Heart left ventricle (tissue), 16 donors: Measurements from ENCODE around the gene SLC37A4. TPM values are rescaled to one million over a fixed set of nuclear protein-coding genes. Genes with fewer than 3 reads are reported as not detected.
"Not testable (repeated sequence)": the region's sequence is repeated elsewhere in the genome, so short reads cannot be mapped to it uniquely, and the experiment has no call there.

Experiments
- ATAC-seq, 4 donors: fragments of 200-7000 bp; cut with Tn5 transposase; one replicate each; pipeline ENCODE4 v1.9.1; 2020 to 2022; ENCODE audit warnings: moderate library complexity in 4 of 4, mild to moderate bottlenecking in 3 of 4, moderate number of reproducible peaks in 1 of 4
- DNase-seq, 5 donors: peaks; one replicate each; pipeline ENCODE4 v3.0.0-alpha.2; 2020
- H3K27ac ChIP-seq, 12 donors: fragments of 200-600 bp; sonication (generic) in 4 of 12; one replicate each; pipeline versions ENCODE4 v1.5.0 to v1.8.0; 2016 to 2022; ENCODE audit warnings: mild to moderate bottlenecking in 2 of 12
- H3K27me3 ChIP-seq, 9 donors: fragments of 200-600 bp; sonication (generic) in 2 of 9; one replicate each; pipeline versions ENCODE4 v1.5.1 to v1.8.0; 2016 to 2022; ENCODE audit warnings: mild to moderate bottlenecking in 3 of 9
- H3K36me3 ChIP-seq, 9 donors: fragments of 200-600 bp; sonication (generic) in 2 of 9; one replicate each; pipeline versions ENCODE4 v1.5.0 to v1.8.0; 2018 to 2022; ENCODE audit warnings: mild to moderate bottlenecking in 2 of 9
- H3K4me1 ChIP-seq, 12 donors: fragments of 200-600 bp; sonication (generic) in 4 of 12; one replicate each; pipeline versions ENCODE4 v1.5.0 to v1.8.0; 2016 to 2022; ENCODE audit warnings: mild to moderate bottlenecking in 3 of 12
- H3K4me3 ChIP-seq, 12 donors: fragments of 200-600 bp; sonication (generic) in 4 of 12; one replicate each; pipeline versions ENCODE4 v1.5.0 to v1.8.0; 2017 to 2022; ENCODE audit warnings: mild to moderate bottlenecking in 9 of 12, moderate library complexity in 4 of 12
- H3K9me3 ChIP-seq, 12 donors: fragments of 200-600 bp; sonication (generic) in 4 of 12; one replicate each; pipeline versions ENCODE4 v1.5.0 to v1.8.0; 2016 to 2022; ENCODE audit warnings: mild to moderate bottlenecking in 1 of 12
- POLR2A ChIP-seq, 2 donors: fragments of 450-650 bp; IDR thresholded peaks; one replicate each; pipeline ENCODE4 v1.6.1; 2017; ENCODE audit warnings: antibody characterized with exemption in 2 of 2, mild to moderate bottlenecking in 2 of 2, moderate library complexity in 2 of 2
- WGBS, 4 donors: extraction: QIAGEN DNeasy Blood & Tissue Kit in 2 of 4; methylation state at CpG; one replicate each; pipeline versions ENCODE4 v1.1.5 to v1.1.7; 2013 to 2018; 5-methylcytosine and 5-hydroxymethylcytosine counted together
- intact Hi-C, 10 donors: fragments of 100-400 bp; cut with DNase I; formaldehyde crosslinking; loops; one replicate each; pipeline versions ENCODE4 v1.11.1 to v1.14.2; 2022
- polyA plus RNA-seq, 2 donors: library from polyadenylated mRNA; stranded (reverse); fragments of 200-250 nt; gene quantifications; one replicate each; pipeline ENCODE4 v1.2.3, GENCODE V29; 2013
- total RNA-seq, 9 donors: library from RNA; depleted of rRNA in 2 of 9; stranded (reverse); fragments of >200 nt in 2 of 9; fragmentation: NEBNext Ultra II Directional in 3 of 9; extraction: Animal tissue kit (Norgen Biotek cat#: 25700) in 3 of 9; gene quantifications; one replicate each; pipeline versions ENCODE4 v1.1.0 to v1.2.4, GENCODE V29; 2016 to 2023
- TF ChIP-seq, protein P1 (sequence below), 12 donors: fragments of 200-600 bp; sonication (generic) in 4 of 12; IDR thresholded peaks; one replicate each; pipeline versions ENCODE4 v1.5.0 to v1.8.0; 2018 to 2022; ENCODE audit warnings: antibody characterized with exemption in 12 of 12, mild to moderate bottlenecking in 5 of 12
- donor health status: ischemic (EF 13 %, LVEDD 7.1; RV severe dilation, severe dysfunction).
- donor health status: healthy with polysubstance abuse.
- donor health status: DM: no; HTN: yes; CAD: no.
- donor health status: DM: no; HTN: no; CAD: no.
- donor health status: ischemic (EF 25% LVEDD 6.9; RV normal size, moderate dysfunction).
- donor health status: ischemic (EF 25% LVEDD 5.7; RV mildly dilated, moderate dysfunction).
- donor health status: healthy.
- donor health status: DM: yes; HTN: yes; CAD: no.
- donor health status: ischemic (EF 35%, LVEDD 5.7; RV mildly dilated, moderate dysfunction).
- donor health status: nonischemic (EF 11% LVEDD 7.7; RV severe dilation, severe dysfunction).
- donor health status: DM: yes; HTN: yes; CAD: no.
- donor health status: PGD.
- donor health status: ischemic (EF 29% LVEDD 5.4; RV normal size, mild dysfunction).
- donor health status: nonischemic (EF 23%, LVEDD 6.1; RV moderate dilation, normal function).

Gene SLC37A4
- total and polyA plus RNA-seq, 11 donors = 4.5 to 18.5 (median 7.7) TPM

DNA sequence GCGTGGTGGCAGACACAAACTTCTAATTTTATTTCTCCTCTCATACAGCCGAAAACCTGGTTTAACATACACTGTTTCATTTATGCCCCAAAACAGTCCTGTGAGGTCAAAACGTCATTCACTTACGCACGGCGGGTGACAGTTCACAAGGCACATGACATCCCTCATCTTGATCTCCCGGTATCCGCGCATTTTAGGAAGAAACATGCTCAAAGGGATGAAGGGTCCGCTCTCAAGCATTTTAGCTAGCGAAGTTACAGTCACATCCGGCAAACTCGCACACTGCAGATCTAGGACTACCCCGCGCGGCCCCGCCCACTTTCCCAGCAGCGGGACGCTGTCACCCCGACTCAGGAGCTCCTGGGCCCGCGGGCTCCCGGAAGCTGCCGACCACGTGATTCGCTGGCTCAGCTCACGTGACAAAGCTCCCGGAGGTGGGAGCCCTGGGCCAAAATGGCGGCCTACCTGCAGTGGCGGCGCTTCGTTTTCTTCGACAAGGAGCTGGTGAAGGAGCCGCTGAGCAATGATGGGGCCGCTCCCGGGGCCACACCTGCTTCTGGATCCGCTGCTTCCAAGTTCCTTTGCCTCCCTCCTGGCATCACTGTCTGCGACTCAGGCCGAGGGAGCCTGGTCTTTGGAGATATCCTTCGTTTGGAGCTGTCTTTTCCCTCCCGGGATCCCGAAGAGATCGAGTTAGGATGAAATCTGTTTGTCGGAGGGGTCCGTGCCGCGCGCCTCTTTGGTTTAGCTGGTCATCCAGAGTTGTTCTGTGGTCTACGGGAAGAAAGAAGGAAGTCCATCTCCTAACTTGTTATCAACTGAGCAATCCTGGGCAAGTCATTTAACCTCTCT is 36.9 kb upstream of the SLC37A4 start, which contains the start of gene VPS11:
VPS11 (plus strand) TSS at position 448 of the 852 bp plus-strand sequence; CDS start at position 454, 6 bp downstream.
- DNase-seq (peak; percentile 97 to 99 (median 99)), ATAC-seq (peak; percentile 98 to 99 (median 98))
- 0% methylated on average over 42 to 49 of the region's 49 CpGs for WGBS, 4 donors
- peak in 1 of 2 donors; percentile 69 for TF ChIP-seq POLR2A (IDR thresholded peaks at IDR 0.05)
- TF ChIP-seq, protein P1, sequence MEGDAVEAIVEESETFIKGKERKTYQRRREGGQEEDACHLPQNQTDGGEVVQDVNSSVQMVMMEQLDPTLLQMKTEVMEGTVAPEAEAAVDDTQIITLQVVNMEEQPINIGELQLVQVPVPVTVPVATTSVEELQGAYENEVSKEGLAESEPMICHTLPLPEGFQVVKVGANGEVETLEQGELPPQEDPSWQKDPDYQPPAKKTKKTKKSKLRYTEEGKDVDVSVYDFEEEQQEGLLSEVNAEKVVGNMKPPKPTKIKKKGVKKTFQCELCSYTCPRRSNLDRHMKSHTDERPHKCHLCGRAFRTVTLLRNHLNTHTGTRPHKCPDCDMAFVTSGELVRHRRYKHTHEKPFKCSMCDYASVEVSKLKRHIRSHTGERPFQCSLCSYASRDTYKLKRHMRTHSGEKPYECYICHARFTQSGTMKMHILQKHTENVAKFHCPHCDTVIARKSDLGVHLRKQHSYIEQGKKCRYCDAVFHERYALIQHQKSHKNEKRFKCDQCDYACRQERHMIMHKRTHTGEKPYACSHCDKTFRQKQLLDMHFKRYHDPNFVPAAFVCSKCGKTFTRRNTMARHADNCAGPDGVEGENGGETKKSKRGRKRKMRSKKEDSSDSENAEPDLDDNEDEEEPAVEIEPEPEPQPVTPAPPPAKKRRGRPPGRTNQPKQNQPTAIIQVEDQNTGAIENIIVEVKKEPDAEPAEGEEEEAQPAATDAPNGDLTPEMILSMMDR (IDR thresholded peaks at IDR 0.05) = no peak
- H3K4me3 ChIP-seq = peak within 1 kb of the TSS; percentile 71 to 97 (median 88)
- no peaks in the 10 kb centered on the region for H3K27me3 ChIP-seq
- intact Hi-C loops = loop anchor here in 3 of 10 donors (1.0 to 2.0 kb wide), 3 partner anchors 27 to 35 kb away; a partner anchor contains a TSS
- peaks cover 0 to 39% (median 24%) of the 10 kb centered on the region in 12 donors for H3K4me1 ChIP-seq
- H3K9me3 ChIP-seq = no peaks in the 10 kb centered on the region
- H3K36me3 ChIP-seq = peaks cover 0 to 45% (median 33%) of the 10 kb centered on the region in 9 donors
- peak within 1 kb of the TSS; percentile 60 to 95 (median 83) for H3K27ac ChIP-seq

DNA sequence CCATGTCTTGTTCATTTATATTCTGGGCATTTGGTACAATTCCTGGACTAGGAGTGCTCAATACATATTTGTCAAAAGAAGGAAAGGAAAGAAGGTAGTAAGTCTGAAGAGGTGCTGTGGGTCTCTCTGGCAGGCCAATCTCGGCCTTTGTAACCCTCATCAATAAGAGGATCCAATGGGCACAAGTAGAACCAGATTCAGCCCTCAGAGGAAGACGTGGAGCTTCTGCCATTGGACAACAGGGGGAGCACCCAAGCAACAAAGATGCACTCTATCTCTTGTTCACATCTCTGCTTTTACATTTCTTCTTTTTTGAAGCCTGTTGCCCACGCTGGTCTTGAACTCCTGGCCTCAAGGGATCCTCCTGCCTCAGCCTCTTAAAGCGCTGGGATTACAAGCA is 34.7 kb upstream of the SLC37A4 start:
- Histone ChIP-seq H3K36me3 (peaks cover 0 to 26% (median 14%) of the 10 kb centered on the region in 9 donors), H3K27me3 (no peaks in the 10 kb centered on the region), H3K9me3 (no peaks in the 10 kb centered on the region), H3K27ac (no peak overlapping the region), H3K4me3 (no peak overlapping the region), H3K4me1 (peaks cover 0 to 41% (median 26%) of the 10 kb centered on the region in 12 donors)
- 70 to 83% (median 77%) methylated on average over 4 of the region's 4 CpGs for WGBS, 4 donors
- DNase-seq (peak in 1 of 5 donors; percentile 3), ATAC-seq (no peak)
- intact Hi-C loops = no loop called here
- TF ChIP-seq POLR2A (IDR thresholded peaks at IDR 0.05) = no peak
- TF ChIP-seq, protein P1 (IDR thresholded peaks at IDR 0.05) = peak in 3 of 12 donors; percentile 14 to 28 (median 21)

DNA sequence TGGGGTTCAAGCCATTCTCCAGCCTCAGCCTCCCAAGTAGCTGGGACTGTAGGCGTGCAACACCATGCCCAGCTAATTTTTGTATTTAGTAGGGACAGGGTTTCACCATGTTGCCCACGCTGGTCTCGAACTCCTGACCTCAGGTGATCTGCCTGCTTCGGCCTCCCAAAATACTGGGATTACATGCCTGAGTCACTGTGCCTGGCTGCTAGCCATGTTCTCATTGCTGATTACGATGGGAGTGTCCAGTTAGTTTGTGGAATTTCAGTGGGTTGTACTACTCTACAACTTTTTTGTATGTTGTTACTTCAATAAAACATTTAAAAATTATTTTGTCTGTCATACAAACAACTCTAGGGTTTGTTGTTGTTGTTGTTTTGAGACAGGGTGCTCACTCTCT is 32.1 kb upstream of the SLC37A4 start:
- 58 to 73% (median 64%) methylated on average over 5 of the region's 5 CpGs for WGBS, 4 donors
- H3K4me3 ChIP-seq = no peak overlapping the region
- intact Hi-C loops = no loop called here
- TF ChIP-seq, protein P1 (IDR thresholded peaks at IDR 0.05) = no peak
- TF ChIP-seq POLR2A (IDR thresholded peaks at IDR 0.05) = no peak
- H3K27ac ChIP-seq = no peak overlapping the region
- DNase-seq (peak in 1 of 5 donors; percentile 12), ATAC-seq (no peak)
- H3K27me3 ChIP-seq = no peaks in the 10 kb centered on the region
- H3K4me1 ChIP-seq = peaks cover 1 to 33% (median 19%) of the 10 kb centered on the region in 12 donors
- no peaks in the 10 kb centered on the region for H3K9me3 ChIP-seq
- H3K36me3 ChIP-seq = peaks cover 0 to 13% (median 4%) of the 10 kb centered on the region in 9 donors

DNA sequence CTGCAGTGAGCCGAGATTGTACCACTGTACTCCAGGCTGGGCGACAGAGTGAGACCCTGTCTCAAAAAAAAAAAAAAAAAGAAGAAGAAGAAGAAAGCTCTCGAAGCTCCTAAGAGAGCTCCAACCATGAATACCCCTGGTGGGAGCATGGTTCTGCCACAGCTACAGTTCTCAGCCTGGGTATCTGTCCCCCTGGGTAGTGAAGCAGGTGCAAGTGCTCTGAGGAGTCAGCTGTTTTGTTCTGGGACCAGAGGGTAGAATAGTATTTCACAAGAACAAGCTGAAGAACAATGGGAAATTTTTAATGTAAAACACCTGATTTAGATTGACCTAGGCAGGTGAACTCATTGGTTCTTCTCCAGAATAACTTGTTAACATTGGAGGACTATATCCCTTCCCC is 30.6 kb upstream of the SLC37A4 start:
- Histone ChIP-seq H3K4me3 (no peak overlapping the region), H3K36me3 (peaks cover 0 to 13% (median 4%) of the 10 kb centered on the region in 9 donors), H3K27ac (no peak overlapping the region), H3K27me3 (no peaks in the 10 kb centered on the region), H3K4me1 (peaks cover 2 to 29% (median 14%) of the 10 kb centered on the region in 12 donors), H3K9me3 (no peaks in the 10 kb centered on the region)
- intact Hi-C loops = no loop called here
- TF ChIP-seq, protein P1 (IDR thresholded peaks at IDR 0.05) = no peak
- TF ChIP-seq POLR2A (IDR thresholded peaks at IDR 0.05) = no peak
- DNase-seq = no peak
- 89 to 98% (median 97%) methylated on average over 3 of the region's 3 CpGs for WGBS, 4 donors
- no peak for ATAC-seq

DNA sequence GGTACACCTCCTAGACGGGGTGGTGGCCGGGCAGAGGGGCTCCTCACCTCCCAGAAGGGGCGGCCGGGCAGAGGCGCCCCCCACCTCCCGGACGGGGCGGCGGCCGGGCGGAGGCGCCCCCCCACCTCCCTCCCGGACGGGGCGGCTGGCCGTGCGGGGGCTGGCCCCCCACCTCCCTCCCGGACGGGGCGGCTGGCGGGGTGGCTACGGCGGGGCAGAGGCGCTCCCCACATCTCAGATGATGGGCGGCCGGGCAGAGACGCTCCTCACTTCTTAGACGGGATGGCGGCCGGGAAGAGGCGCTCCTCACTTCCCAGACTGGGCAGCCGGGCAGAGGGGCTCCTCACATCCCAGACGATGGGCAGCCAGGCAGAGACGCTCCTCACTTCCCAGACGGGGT is 28.5 kb upstream of the SLC37A4 start:
- not testable (repeated sequence) for ATAC-seq, H3K4me3 ChIP-seq, DNase-seq, H3K9me3 ChIP-seq, H3K27ac ChIP-seq, H3K27me3 ChIP-seq
- 81 to 93% (median 88%) methylated on average over 4 to 31 of the region's 35 CpGs for WGBS, 4 donors
- Histone ChIP-seq H3K36me3 (peaks cover 0 to 21% (median 13%) of the 10 kb centered on the region in 9 donors), H3K4me1 (peaks cover 2 to 31% (median 22%) of the 10 kb centered on the region in 12 donors)
- intact Hi-C loops = loop anchor here in 1 of 10 donors (5.0 kb wide), 1 partner anchor 38 kb away; a partner anchor contains a TSS
